Activated naive CD4-positive, alpha-beta T cell treated with Interleukin-2 at 50 U/mL for 16 hours (primary cell): ENCODE data around the gene ZCCHC17.

ENCODE experiments used
- DNase-seq: peaks from one replicate; pipeline ENCODE4 v3.0.0-alpha.2; 2020

Gene ZCCHC17

GRCh38 chr1:31308036-31308435, 11.2 kb downstream of the ZCCHC17 start:
- DNase-seq, result no peak

DNA sequence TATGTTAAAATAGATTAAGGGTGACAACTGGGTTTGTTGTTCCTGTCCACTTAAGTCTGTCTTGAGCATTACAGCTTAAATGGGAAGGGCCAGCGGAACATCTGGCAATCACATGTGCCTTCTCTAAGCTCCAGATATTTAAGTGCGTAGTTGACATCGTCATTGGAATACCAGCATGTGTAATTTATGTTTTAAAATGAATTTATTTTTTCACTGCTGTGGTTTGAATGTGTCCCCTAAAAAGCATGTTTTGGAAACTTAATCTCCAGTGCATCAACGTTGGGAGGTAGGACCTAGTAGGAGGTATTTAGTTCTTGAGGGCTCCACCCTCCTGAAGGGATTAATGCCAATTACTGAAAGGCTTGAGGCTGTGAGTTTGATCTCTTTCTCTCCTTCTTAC, 13.4 kb downstream of the ZCCHC17 start:
- no peak for DNase-seq

GRCh38 chr1:31315902-31316301, 19.1 kb downstream of the ZCCHC17 start:
- DNase-seq, result no peak

DNA sequence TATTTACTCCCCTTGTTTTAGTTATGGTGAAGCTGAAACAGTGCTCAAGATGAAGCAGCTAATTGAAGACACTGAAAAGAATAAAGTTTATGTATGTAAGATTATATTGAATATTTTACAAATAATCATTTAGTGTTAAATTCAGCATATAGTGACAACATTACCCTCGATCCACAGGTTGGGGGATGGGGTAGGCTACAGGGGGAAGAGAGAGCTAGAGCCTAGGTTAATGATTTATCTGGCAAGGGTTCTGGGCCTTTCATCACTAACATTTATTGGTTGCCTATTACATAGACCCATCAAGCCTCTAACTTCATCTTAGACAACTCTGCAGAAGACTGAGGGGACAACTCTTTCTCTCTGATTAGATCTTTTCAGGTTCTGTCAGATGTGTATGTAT, 21.3 kb downstream of the ZCCHC17 start:
- DNase-seq, result no peak

DNA sequence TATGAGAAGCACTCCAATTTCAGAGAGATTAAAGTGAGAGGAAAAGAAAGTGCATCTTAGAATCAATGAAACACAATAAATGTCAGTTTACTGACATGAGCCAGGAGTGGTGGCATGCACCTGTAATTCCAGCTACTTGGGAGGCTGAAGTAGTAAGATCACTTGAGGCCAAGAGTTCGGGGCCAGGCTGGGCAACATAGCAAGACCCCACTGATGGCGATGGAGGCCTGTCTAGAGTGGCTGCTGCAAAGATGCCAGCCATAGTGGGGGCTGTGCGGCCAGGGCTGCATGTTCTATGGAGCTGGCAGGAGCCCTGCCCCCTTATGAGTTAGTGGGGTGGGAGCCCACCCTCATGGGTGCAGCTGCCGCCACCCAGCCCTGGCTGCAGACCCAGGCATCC, 27.3 kb downstream of the ZCCHC17 start:
- DNase-seq, result no peak

DNA sequence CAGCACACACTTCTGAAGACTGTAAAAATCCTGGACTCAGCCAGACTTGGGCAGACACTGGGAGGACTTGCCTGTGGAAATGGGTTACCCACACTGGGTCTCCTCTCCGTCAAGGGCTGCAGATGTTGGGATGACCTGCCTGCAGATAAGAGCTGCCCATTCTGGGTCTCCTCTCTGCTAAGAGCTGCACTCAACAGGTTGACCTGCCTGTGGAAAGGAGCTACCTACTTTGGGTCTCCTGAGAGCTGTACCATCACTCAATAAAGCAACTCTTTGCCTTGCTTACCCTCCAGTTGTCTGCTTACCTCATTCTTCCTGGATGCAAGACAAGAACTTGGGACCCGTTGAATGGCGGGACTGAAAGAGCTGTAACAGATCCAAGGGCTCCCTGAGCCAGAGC, 28.2 kb downstream of the ZCCHC17 start:
- DNase-seq, result no peak

DNA sequence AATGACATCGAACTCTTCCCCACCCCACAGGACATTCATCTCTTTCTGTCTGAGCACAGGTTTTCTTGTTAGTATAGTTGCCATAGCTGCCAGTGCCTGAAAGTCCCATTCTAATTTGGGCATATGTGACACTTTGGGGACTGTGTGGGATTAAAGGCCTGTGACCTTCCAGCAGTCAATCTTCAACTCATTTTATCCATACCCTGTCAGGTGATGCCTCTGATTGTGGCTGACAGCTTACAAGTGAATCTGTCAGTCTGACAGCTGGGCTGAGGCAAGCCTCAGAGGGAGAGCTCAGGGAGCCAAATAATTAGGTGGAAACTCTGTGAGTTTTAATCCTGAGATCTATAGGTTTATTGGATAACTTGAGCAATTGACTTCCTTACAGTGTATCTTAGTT, 29.6 kb downstream of the ZCCHC17 start:
- no peak for DNase-seq

- DNase-seq, result no peak
Measured at GRCh38 chr1:31327381-31327780, 30.5 kb downstream of the ZCCHC17 start.

DNA sequence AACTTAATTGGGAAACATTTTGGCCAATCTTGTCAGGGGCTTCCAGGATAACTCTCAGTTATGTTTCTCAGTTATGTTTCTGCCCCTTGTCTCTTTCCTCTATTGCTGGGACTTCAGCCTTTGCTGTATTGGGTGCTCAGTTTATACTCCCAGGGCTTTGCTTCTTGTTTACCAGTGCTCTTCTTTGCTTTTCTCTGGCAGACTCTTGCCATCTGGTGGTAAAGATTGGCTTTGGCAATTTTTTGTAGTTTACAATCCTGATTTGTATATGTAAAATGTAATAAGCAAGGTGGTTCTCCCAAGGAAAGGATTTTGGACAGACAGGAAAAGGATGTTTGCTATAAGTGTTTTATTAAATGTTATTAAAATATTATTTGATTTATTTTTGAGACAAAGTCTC, 38.2 kb downstream of the ZCCHC17 start:
- DNase-seq, result no peak

GRCh38 chr1:31336687-31337467, 40.0 kb downstream of the ZCCHC17 start:
- DNase-seq, result no peak

DNA sequence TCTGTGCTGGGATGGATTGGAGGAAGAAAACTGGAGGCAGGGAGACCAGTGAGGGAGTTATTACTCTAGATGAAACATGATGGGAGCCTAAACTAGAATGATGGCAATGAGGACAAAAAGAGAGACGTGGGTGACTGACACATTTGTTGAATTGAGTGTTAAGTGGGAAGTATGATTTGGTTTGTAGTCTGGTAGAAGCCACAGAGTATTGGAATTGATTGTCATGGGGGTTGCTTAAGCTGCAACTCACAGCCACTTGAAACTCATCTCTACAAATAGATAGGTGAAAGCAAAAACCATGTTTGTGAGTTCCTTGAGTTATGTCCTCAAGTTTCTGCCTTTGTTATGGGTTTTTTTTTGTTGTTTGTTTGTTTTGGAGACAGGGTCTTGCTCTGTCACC, 47.7 kb downstream of the ZCCHC17 start:
- no peak for DNase-seq

DNA sequence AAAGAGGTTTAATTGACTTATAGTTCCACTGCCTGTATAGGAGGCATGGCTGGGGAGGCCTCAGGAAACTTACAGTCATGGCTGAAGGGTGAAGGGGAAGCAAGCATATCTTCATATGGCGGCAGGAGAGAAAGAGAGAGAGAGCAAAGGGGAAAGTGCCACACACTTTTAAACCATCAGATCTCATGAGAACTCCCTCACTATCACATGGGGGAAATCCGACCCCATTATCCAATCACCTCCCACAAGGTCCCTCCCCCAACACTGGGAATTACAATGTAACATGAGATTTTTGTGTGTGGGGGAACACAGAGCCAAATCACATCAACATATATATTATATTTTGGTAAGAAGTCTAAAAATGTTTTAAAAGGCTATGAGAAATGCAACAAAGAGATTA, 48.8 kb downstream of the ZCCHC17 start:
- DNase-seq, result no peak

DNA sequence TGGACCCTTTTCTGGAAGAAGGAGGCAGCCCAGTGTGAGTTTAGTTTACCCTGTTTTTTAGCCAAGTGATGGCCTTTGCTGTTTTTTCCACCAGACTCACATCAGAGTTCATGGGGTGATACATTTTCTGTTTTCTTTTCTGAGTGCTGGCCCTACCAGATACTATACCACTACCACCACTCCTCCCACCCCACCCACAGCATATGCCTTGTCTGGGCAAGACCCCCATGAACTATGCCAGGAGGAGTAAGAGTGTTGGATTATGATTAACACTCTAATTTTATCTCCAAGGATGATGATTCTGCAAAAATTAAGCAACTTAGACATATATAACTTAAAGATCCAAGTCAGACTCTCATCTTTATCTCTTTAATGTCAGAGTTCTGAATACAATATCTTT, 50.0 kb downstream of the ZCCHC17 start:
- DNase-seq, result no peak

DNA sequence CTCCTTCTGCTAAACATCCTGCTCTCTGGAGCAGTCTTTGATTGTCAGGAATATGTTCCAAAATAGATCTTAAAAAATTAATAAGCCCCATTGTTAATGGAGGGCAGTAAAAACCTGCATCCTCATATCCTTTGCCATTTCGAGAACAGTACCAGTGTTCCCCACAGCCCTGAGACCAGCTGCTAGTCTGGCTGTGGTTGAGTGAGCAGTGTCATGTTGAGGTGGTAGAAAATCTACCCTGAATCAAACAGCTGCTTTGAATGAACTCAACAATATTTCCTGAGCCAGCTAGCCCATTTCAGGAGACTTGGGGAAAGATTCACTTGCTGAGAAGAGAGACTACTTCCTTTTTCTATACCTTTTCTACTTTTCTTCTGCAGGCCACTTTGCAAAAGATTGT, 51.6 kb downstream of the ZCCHC17 start:
- DNase-seq, result no peak

DNA sequence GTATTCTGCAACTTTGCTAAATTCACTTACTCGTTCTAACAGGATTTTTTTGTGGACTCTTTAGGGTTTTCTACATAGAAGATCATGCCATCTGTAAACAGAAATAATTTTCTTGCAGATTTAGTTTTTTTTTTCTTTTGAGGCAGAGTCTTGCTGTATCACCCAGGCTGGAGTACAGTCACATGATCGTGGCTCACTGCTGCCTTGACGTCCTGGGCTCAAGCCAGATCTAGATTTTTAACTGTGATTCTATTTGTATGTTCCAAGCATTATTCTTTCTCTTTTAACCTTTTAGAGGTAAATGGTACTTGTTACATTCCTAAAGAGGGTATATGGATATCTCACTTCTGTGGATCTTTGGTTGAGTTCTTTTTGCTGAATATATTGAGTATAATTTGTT, 57.5 kb downstream of the ZCCHC17 start:
- DNase-seq, result no peak

- no peak for DNase-seq
Measured at GRCh38 chr1:31356427-31356826, 59.6 kb downstream of the ZCCHC17 start.

DNA sequence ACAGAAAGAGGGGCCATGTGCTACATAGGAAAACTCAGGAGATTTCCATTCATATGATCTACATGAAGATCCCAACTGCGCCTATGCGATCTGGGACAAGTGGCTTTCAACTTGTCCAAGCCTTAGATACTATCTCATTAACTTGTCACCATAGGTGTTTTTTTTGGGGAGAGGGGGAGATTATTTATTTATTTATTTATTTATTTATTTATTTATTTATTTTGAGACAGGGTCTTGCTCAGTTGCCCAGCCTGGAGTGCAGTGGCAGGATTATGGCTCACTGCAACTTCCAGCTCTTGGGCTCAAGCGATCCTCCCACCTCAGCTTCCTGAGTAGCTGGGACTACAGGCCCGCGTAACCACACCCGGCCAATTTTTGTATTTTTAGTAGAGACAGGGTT, 64.8 kb downstream of the ZCCHC17 start:
- DNase-seq, result no peak

- no peak for DNase-seq
Measured at GRCh38 chr1:31362032-31362431, 65.2 kb downstream of the ZCCHC17 start.

- no peak for DNase-seq
Measured at GRCh38 chr1:31364561-31365250, 67.9 kb downstream of the ZCCHC17 start.

DNA sequence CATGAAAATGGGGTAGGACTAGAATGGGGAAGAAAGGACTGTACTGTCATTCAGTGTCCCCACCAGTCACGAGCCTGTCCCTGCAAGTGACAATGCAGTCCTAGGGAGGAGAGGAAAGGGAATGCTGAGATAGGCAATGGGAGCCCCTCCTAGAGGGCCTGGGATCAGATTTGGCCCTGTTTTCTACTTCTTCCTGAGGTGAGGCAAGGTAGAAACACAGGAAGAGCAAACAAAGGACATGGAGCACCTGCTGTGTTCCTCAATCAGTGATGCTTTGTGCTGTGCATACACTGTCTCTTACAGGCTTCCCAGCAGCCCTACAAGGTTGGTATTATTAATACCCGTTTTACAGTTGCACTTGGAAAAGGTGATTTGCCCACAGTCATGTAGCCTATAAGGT, 70.0 kb downstream of the ZCCHC17 start:
- DNase-seq, result no peak

- no peak for DNase-seq
Measured at GRCh38 chr1:31368611-31369107, 71.8 kb downstream of the ZCCHC17 start.

- no peak for DNase-seq
Measured at GRCh38 chr1:31370021-31370420, 73.2 kb downstream of the ZCCHC17 start.

DNA sequence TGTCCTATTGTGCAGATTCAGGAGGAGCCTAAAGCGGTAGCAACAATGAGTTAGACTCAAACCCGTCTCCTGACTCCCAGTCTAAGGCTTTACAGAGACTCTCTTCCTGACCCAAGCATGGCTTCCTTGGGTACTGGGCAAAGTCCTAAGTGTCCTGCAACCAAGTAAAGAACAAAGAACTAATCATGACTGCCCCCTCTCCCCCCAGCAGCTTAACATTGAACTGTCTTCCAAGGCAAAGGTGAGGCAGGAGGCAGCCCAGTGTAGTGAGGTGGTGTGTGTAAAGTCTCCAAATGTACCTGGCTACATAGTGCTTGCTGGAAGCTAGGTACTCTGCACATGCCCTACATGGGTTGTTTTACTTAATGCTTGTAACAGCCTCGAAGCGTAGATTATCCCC, 73.7 kb downstream of the ZCCHC17 start:
- no peak for DNase-seq

DNA sequence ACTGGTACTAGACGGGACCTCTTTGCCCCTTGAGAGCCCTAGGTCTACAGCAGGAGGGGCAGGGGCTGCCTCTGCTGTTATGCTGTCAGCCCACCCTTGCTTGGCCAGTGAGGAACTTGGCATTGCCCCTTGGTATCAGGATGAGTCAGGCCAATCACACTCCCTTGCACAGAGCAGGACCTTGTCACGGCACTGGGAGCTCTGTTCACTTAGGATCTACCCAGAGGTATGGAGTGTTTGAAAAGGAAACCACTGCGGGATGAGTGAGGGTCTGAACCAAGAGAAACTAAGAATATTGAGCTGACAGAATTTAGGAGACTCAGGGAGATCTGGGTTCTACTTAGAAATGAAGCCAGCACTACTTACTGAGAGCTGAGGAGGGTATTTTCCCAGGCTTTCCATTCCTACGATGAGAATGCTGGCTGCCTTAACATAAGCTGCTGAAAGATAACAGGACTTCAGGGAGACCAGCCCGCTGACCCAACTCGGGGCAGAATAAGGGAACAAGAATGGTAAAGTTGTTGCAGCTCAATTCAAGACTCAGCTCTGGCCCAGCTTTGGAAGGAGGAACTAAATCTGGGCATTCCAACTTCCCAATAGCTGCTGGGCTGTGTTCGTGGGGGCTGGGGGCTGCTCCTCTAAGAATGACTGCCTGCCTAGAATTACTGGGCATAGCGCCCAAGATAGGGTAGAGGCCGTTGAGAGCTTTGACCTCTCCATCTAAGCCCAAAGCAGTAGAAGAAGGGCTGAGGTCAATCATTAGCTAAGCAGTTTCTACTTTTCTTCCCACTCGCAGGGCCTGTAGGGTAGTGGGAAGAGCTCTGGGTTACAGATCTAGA, 74.5 kb downstream of the ZCCHC17 start:
- DNase-seq, result no peak
